ENCODE measurements around the gene C2CD2. TPM values are rescaled to one million over a fixed set of nuclear protein-coding genes. Genes with fewer than 3 reads are reported as not detected.

The C2CD2 gene
- total and polyA plus RNA-seq, 3 experiments from 2014 or later: 2.3 to 5.0 (median 4.3) TPM

DNA sequence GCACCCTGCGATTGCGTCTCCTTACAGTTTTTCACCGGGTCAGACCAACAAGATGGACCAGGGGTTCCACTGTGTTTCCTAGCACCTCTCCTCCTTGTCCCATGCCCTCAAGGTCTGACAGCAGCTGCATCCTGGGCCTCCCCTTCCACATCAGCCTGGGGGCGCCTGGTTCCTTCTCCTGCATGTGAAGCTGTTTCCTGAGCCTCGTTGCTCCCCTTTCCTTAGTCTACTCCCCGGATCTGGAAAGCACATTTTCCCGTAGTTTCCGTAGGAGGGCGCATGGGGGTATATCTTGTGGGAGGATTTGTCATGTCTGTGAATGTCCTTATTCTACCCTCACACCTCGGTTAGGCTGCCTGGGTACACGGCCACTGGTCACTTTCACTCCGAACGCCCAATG lies 80.8 kb downstream of the C2CD2 start:
- Histone ChIP-seq H3K27me3 (ENCODE audit: insufficient read depth, low read length, poor library complexity, severe bottlenecking) (no peaks in the 10 kb centered on the region), H3K9me3 (ENCODE audit: low read length) (no peaks in the 10 kb centered on the region), H3K36me3 (ENCODE audit: insufficient read depth, low read length) (no peaks in the 10 kb centered on the region), H3K4me1 (ENCODE audit: insufficient read depth, low read length) (peaks cover 12% of the 10 kb centered on the region), H3K4me3 (ENCODE audit: low read length) (no peak overlapping the region), H3K27ac (ENCODE audit: low read depth, low read length) (no peak overlapping the region)
- Mint-ChIP-seq H3K4me1 (peaks cover 16 to 43% (median 33%) of the 10 kb centered on the region in 3 donors), H3K4me3 (no peak overlapping the region), H3K27me3 (no peaks in the 10 kb centered on the region), H3K27ac (peak overlapping the region in 1 of 8 donors; percentile 35), H3K36me3 (peaks cover 0 to 13% (median 2%) of the 10 kb centered on the region in 3 donors), H3K9me3 (no peaks in the 10 kb centered on the region)
- ChIA-PET POLR2A (no interaction called here), CTCF (no interaction called here)
- no peak for DNase-seq

DNA sequence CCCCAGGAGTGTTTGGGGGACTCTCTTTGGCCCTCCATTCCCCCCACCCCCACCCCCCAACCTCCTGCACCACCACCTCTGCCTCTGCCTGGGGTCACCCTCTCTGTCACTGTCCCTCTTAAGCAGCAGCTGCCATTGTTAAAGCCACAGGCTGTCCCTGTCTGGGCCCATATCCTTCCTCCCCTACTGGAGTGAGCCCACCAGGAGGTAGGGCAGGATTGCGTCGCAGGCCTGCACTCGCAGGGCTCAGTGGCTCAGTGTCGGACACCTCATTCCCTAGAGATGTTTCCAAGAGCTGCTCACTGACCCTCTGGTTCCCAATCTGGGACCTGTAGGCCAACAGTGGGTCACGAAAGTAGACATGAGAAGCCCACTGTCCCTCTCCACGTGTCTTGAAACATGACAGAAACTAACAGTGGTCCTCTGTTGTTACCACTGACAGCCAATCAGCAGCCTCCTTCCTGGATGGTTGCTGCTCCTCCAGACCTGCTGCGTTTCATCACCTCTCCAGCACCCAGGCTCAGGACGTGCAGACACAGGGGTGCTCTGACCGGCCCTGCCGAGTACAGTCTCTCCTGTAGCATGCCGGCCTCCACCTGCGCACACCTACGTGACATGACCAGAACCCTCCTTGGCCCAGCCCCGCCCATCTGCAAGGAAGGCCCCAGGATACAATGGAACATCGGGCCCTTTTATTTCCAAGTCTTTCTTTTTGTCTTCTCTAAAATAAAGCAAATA lies 82.4 kb downstream of the C2CD2 start:
- H3K27ac ChIP-seq (ENCODE audit: low read depth, low read length): no peak overlapping the region
- no peaks in the 10 kb centered on the region for H3K9me3 Mint-ChIP-seq
- H3K27me3 Mint-ChIP-seq: no peaks in the 10 kb centered on the region
- H3K4me3 ChIP-seq (ENCODE audit: low read length): no peak overlapping the region
- no peaks in the 10 kb centered on the region for H3K9me3 ChIP-seq (ENCODE audit: low read length)
- H3K36me3 Mint-ChIP-seq: peaks cover 0 to 13% (median 2%) of the 10 kb centered on the region in 3 donors
- CTCF ChIA-PET: interaction anchor here (1.4 kb wide), 1 partner anchor 236 kb away, joined by 3 read pairs; no protein-coding TSS in a partner anchor
- POLR2A ChIA-PET: no interaction called here
- H3K36me3 ChIP-seq (ENCODE audit: insufficient read depth, low read length): no peaks in the 10 kb centered on the region
- H3K27ac Mint-ChIP-seq: peak overlapping the region in 2 of 8 donors; percentile 42 to 76
- H3K4me3 Mint-ChIP-seq: no peak overlapping the region
- H3K4me1 ChIP-seq (ENCODE audit: insufficient read depth, low read length): no peaks in the 10 kb centered on the region
- peaks cover 10 to 34% (median 21%) of the 10 kb centered on the region in 3 donors for H3K4me1 Mint-ChIP-seq
- no peaks in the 10 kb centered on the region for H3K27me3 ChIP-seq (ENCODE audit: insufficient read depth, low read length, poor library complexity, severe bottlenecking)
- no peak for DNase-seq

DNA sequence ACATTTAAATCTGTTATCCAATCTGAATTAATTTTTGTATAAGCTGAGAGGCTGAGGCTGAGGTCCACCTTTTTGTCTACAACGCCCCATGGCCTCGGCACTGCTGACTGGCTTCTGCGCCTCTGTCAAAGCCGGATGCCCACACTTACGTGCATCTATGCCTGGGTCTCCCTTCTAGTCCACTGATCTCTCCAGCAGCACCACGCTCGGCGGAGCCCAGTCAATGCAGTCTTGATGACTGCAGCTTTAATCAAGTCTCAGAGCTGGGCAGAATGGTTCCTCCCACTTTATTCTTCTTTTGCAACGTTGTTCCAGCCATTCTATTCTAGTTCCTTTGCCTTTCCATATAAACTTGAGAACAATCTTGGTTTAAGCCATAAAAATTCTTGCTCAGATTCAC lies 84.0 kb downstream of the C2CD2 start:
- POLR2A ChIA-PET: no interaction called here
- no peak overlapping the region for H3K4me3 Mint-ChIP-seq

DNA sequence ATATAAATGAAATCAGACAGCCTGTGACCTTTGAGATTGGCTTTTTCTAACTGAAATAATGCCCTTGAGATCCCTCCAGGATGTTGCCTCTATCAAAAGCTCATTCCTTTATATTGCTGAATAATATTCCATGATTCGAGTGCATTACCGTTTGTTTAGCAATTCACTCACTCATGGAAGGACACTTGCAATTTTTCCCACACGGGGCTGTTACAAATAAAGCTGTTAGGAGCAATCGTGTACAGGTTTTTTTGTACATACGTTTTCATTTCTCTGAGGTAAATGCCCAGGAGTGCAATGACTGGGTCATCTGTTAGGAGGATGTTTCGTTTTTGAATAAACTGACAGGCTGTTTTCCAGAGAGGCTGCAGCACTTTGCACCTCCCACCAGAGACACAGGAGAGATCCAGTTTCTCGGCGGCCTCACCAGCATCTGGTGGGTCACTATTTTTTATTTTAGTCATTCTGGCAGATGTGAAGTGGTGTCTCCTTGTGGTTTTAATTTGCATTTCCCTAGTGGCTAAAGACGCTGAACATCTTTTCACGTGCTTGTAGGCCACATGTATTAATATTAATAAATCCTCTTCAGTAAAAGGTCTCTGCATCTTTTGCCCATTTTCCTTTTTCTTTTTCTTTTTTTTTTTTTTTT lies 85.6 kb downstream of the C2CD2 start:
- no peak for DNase-seq
- Mint-ChIP-seq H3K27ac (peak overlapping the region in 1 of 8 donors; percentile 3), H3K4me1 (peaks cover 21 to 45% (median 38%) of the 10 kb centered on the region in 3 donors), H3K27me3 (no peaks in the 10 kb centered on the region), H3K36me3 (peaks cover 0 to 11% (median 2%) of the 10 kb centered on the region in 3 donors), H3K4me3 (no peak overlapping the region), H3K9me3 (no peaks in the 10 kb centered on the region)
- Histone ChIP-seq H3K27me3 (ENCODE audit: insufficient read depth, low read length, poor library complexity, severe bottlenecking) (no peaks in the 10 kb centered on the region), H3K9me3 (ENCODE audit: low read length) (no peaks in the 10 kb centered on the region), H3K4me1 (ENCODE audit: insufficient read depth, low read length) (no peaks in the 10 kb centered on the region), H3K36me3 (ENCODE audit: insufficient read depth, low read length) (no peaks in the 10 kb centered on the region), H3K27ac (ENCODE audit: low read depth, low read length) (no peak overlapping the region), H3K4me3 (ENCODE audit: low read length) (no peak overlapping the region)
- ChIA-PET CTCF (no interaction called here), POLR2A (no interaction called here)

More for the DNA sequence above, 84.0 kb downstream of the C2CD2 start:
- Mint-ChIP-seq H3K27me3 (no peaks in the 10 kb centered on the region), H3K4me1 (peaks cover 16 to 38% (median 28%) of the 10 kb centered on the region in 3 donors), H3K36me3 (peaks cover 0 to 13% (median 2%) of the 10 kb centered on the region in 3 donors), H3K27ac (peak overlapping the region in 1 of 8 donors; percentile 38), H3K9me3 (no peaks in the 10 kb centered on the region)
- no peaks in the 10 kb centered on the region for H3K36me3 ChIP-seq (ENCODE audit: insufficient read depth, low read length)
- no peaks in the 10 kb centered on the region for H3K4me1 ChIP-seq (ENCODE audit: insufficient read depth, low read length)
- no peaks in the 10 kb centered on the region for H3K9me3 ChIP-seq (ENCODE audit: low read length)
- DNase-seq: no peak
- H3K27ac ChIP-seq (ENCODE audit: low read depth, low read length): no peak overlapping the region
- H3K4me3 ChIP-seq (ENCODE audit: low read length): no peak overlapping the region
- no peaks in the 10 kb centered on the region for H3K27me3 ChIP-seq (ENCODE audit: insufficient read depth, low read length, poor library complexity, severe bottlenecking)
- CTCF ChIA-PET: no interaction called here

DNA sequence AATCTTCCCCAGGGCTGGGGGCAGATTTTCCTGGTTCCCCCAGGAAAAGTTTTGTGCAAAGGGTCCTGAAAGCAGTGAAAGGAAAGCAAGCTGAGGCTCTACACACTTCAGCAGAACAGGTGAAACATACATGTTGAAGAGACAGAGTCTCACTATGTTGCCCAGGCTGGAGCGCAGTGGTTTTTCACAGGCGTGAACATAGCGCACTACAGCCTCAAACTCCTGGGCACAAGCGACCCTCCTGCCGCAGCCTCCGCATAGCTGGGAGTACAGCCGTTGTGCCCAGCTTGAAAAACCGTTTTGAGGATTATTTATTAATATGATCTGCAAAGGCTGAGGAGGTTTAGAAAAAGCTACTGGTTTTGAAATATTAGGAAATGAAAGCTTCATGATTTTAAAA lies 86.5 kb downstream of the C2CD2 start:
- POLR2A ChIA-PET: no interaction called here
- H3K27ac ChIP-seq (ENCODE audit: low read depth, low read length): no peak overlapping the region
- no peaks in the 10 kb centered on the region for H3K27me3 ChIP-seq (ENCODE audit: insufficient read depth, low read length, poor library complexity, severe bottlenecking)
- CTCF ChIA-PET: no interaction called here
- Mint-ChIP-seq H3K27ac (peak overlapping the region in 1 of 8 donors; percentile 43), H3K4me3 (no peak overlapping the region), H3K36me3 (peaks cover 0 to 7% (median 0%) of the 10 kb centered on the region in 3 donors), H3K27me3 (no peaks in the 10 kb centered on the region), H3K4me1 (peaks cover 22 to 44% (median 35%) of the 10 kb centered on the region in 3 donors), H3K9me3 (no peaks in the 10 kb centered on the region)
- H3K4me3 ChIP-seq (ENCODE audit: low read length): no peak overlapping the region
- no peaks in the 10 kb centered on the region for H3K4me1 ChIP-seq (ENCODE audit: insufficient read depth, low read length)
- no peak for DNase-seq
- no peaks in the 10 kb centered on the region for H3K36me3 ChIP-seq (ENCODE audit: insufficient read depth, low read length)
- H3K9me3 ChIP-seq (ENCODE audit: low read length): no peaks in the 10 kb centered on the region

DNA sequence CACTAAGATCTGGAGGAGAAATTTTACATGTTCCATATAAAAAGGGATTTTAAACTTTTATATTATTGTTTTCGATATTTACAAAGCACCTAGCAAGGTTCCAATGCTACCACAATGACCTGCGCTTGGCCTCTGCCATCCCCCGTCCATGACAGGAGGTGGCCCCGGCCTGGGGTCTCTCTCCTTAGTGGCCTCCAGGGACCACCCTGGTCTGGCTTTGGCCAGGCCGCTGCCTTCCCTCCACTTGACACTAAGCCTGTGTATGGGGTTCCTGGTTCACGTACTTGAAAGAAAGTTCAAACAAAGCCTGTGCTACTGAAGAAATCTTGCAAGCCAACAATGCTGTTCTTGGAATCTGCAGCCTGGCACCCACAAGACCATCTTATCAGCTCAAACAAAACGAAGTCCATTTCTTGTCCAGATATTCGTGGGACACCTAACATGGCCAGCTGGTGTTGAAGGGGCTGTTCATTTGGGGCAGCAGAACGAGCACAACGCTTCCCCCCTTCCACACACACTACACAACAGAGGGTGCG lies 87.5 kb downstream of the C2CD2 start:
- Mint-ChIP-seq H3K4me1 (peaks cover 24 to 45% (median 31%) of the 10 kb centered on the region in 3 donors), H3K27ac (peak overlapping the region in 1 of 8 donors; percentile 5), H3K9me3 (no peaks in the 10 kb centered on the region), H3K36me3 (peaks cover 0 to 4% (median 0%) of the 10 kb centered on the region in 3 donors), H3K27me3 (no peaks in the 10 kb centered on the region), H3K4me3 (no peak overlapping the region)
- Histone ChIP-seq H3K4me3 (ENCODE audit: low read length) (no peak overlapping the region), H3K4me1 (ENCODE audit: insufficient read depth, low read length) (no peaks in the 10 kb centered on the region), H3K27me3 (ENCODE audit: insufficient read depth, low read length, poor library complexity, severe bottlenecking) (no peaks in the 10 kb centered on the region), H3K36me3 (ENCODE audit: insufficient read depth, low read length) (no peaks in the 10 kb centered on the region), H3K27ac (ENCODE audit: low read depth, low read length) (no peak overlapping the region), H3K9me3 (ENCODE audit: low read length) (no peaks in the 10 kb centered on the region)
- CTCF ChIA-PET: interaction anchor here (1.4 kb wide), 1 partner anchor 241 kb away, joined by 6 read pairs; no protein-coding TSS in a partner anchor
- DNase-seq: no peak
- POLR2A ChIA-PET: no interaction called here

DNA sequence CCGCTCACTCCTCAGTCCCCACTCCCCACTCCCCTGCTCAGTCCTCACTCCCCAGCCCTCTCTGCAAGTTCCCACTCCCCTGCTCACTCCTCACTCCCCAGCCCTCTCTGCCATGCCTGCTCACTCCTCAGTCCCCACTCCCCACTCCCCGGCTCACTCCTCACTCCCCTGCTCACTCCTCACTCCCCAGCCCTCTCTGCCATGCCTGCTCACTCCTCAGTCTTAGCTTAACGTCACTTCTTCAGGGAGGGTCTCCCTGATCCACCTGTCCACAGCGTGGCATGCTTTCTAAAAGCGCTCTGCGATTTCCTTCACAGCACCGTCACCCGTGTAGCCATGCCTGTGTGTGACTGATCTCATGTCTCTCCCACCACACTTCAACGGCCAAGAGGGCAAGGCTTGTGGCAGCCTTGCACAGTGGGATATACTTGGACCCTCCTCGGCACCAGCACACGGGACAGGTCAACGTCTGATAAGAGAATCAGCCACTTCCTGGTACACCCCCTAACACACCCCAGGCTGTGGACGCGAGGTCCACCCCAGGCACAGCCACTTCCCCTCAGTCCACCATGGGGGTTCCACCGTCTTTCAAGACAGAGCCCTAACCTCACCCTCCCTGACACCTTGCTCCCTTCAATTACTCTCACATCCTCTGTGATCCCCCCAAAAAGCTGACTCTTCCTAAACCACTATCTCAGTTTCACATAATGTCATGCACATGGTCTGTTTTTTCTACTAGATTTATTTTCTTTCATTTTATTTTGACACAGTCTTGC lies 88.6 kb downstream of the C2CD2 start:
- Histone ChIP-seq H3K4me3 (ENCODE audit: low read length) (no peak overlapping the region), H3K27ac (ENCODE audit: low read depth, low read length) (no peak overlapping the region), H3K36me3 (ENCODE audit: insufficient read depth, low read length) (no peaks in the 10 kb centered on the region), H3K9me3 (ENCODE audit: low read length) (no peaks in the 10 kb centered on the region), H3K27me3 (ENCODE audit: insufficient read depth, low read length, poor library complexity, severe bottlenecking) (no peaks in the 10 kb centered on the region), H3K4me1 (ENCODE audit: insufficient read depth, low read length) (no peaks in the 10 kb centered on the region)
- Mint-ChIP-seq H3K27me3 (no peaks in the 10 kb centered on the region), H3K9me3 (no peaks in the 10 kb centered on the region), H3K36me3 (peaks cover 0 to 5% (median 0%) of the 10 kb centered on the region in 3 donors), H3K4me1 (peaks cover 24 to 45% (median 31%) of the 10 kb centered on the region in 3 donors), H3K4me3 (peak overlapping the region in 1 of 7 donors; percentile 11), H3K27ac (peak overlapping the region in 4 of 8 donors; percentile 26 to 48 (median 40))
- POLR2A ChIA-PET: no interaction called here
- CTCF ChIA-PET: interaction anchor here (1.4 kb wide), 1 partner anchor 242 kb away, joined by 6 read pairs; no protein-coding TSS in a partner anchor
- DNase-seq: no peak

All from CD8-positive, alpha-beta memory T cell (primary cell).